Natural killer cell (primary cell): ENCODE data around the gene DAPP1. TPM values are rescaled to one million over a fixed set of nuclear protein-coding genes. Genes with fewer than 3 reads are reported as not detected.

Experiments
- ATAC-seq, 3 donors: fragments of 150-1000 bp in 2 of 3; fragments of 200-7000 bp in 1 of 3; cut with Tn5 transposase; 1 replicate in 1 of 3; 2 replicates in 2 of 3; pipeline ENCODE4 v1.10.0; 2021; ENCODE audit warnings: mild to moderate bottlenecking in 2 of 3, moderate library complexity in 2 of 3
- DNase-seq, 2 donors: peaks; one replicate each; pipeline versions ENCODE4 v3.0.0 to v3.0.0-alpha.2; 2013 to 2021; ENCODE audit warnings: mixed read lengths in 1 of 2
- H3K27ac ChIP-seq: one replicate; pipeline ENCODE4 v1.5.1; 2013; ENCODE audit warnings: mild to moderate bottlenecking, low read length
- H3K27me3 ChIP-seq: one replicate; pipeline ENCODE4 v1.6.1; 2013; ENCODE audit warnings: low read length; ENCODE audit not compliant: control insufficient read depth, insufficient read depth
- H3K36me3 ChIP-seq: one replicate; pipeline ENCODE4 v1.6.1; 2013; ENCODE audit warnings: low read length; ENCODE audit not compliant: control insufficient read depth, insufficient read depth
- H3K4me1 ChIP-seq: one replicate; pipeline ENCODE4 v1.6.1; 2013; ENCODE audit warnings: low read length; ENCODE audit not compliant: control insufficient read depth, insufficient read depth
- H3K4me3 ChIP-seq: one replicate; pipeline ENCODE4 v1.5.1; 2013; ENCODE audit warnings: low read length
- H3K9me3 ChIP-seq: one replicate; pipeline ENCODE4 v1.6.1; 2013; ENCODE audit warnings: low read length; ENCODE audit not compliant: control insufficient read depth, insufficient read depth
- H3K27ac Mint-ChIP-seq, 2 donors: one replicate each; pipeline ENCODE4 v1.8.0; 2022; ENCODE audit warnings: mild to moderate bottlenecking in 2 of 2, mixed read lengths in 2 of 2, moderate library complexity in 1 of 2
- H3K27me3 Mint-ChIP-seq, 2 donors: one replicate each; pipeline ENCODE4 v1.8.0; 2022; ENCODE audit warnings: low read depth in 2 of 2, mixed read lengths in 2 of 2
- H3K36me3 Mint-ChIP-seq: one replicate; pipeline ENCODE4 v1.8.0; 2022; ENCODE audit warnings: mixed read lengths
- H3K4me1 Mint-ChIP-seq, 2 donors: one replicate each; pipeline ENCODE4 v1.8.0; 2022; ENCODE audit warnings: mixed read lengths in 2 of 2
- H3K4me3 Mint-ChIP-seq: one replicate; pipeline ENCODE4 v1.8.0; 2022; ENCODE audit warnings: mild to moderate bottlenecking, moderate library complexity, mixed read lengths
- H3K9me3 Mint-ChIP-seq, 2 donors: one replicate each; pipeline ENCODE4 v1.8.0; 2022; ENCODE audit warnings: mixed read lengths in 2 of 2
- WGBS: methylation state at CpG from one replicate; pipeline ENCODE4 v1.1.7; 2013; ENCODE audit warnings: missing lambda C conversion rate; ENCODE audit not compliant: insufficient coverage; 5-methylcytosine and 5-hydroxymethylcytosine counted together
- intact Hi-C: fragments of 100-400 bp; cut with micrococcal nuclease; formaldehyde crosslinking; loops from one replicate; pipeline ENCODE4 v1.14.2; 2022
- total RNA-seq, 4 donors: library from RNA; stranded (reverse); fragments of 120-200 nt in 1 of 4; gene quantifications; one replicate each; pipeline versions ENCODE4 v1.2.3 to v1.2.4, GENCODE V29; 2013 to 2022
- TF ChIP-seq, protein P1 (sequence below): fragments of 200-600 bp; IDR thresholded peaks from one replicate; pipeline ENCODE4 v1.8.0; 2022; ENCODE audit warnings: antibody characterized with exemption

DAPP1 gene
- total RNA-seq, 3 donors from 2014 or later (not counting 1 experiment from before 2014, with no cell fraction given): 5.9 to 7.3 (median 6.8) TPM

DNA sequence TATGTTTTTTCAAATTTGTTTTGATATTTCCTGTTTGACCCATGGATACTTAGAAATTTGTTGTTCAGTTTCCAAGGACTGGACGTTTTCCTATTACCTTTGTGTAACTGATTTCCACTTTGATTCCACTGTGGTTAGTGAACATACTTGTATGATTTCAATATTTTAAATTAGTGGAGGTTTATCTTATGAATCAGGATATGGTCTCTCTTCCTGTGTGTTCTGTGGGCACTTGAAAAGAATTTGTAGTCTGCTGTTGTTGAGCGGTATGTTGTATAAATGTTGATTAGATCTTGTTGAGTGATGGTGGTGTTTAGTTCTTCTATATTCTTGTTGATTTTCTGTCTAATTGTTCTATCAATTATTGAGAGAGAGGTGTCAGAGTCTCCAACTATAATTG lies 98.8 kb downstream of the DAPP1 start:
- DNase-seq (no peak), ATAC-seq (no peak)
- Histone ChIP-seq H3K9me3 (no peaks in the 10 kb centered on the region), H3K4me3 (no peak overlapping the region), H3K27ac (no peak overlapping the region), H3K36me3 (peaks cover 33% of the 10 kb centered on the region), H3K4me1 (peaks cover 4% of the 10 kb centered on the region), H3K27me3 (no peaks in the 10 kb centered on the region)
- H3K4me3 Mint-ChIP-seq: no peak overlapping the region
- 39% methylated on average over 2 of the region's 2 CpGs for WGBS
- peaks cover 20 to 37% of the 10 kb centered on the region in 2 donors for H3K4me1 Mint-ChIP-seq
- H3K27ac Mint-ChIP-seq: peak overlapping the region; percentile 37 to 59
- peaks cover 27% of the 10 kb centered on the region for H3K36me3 Mint-ChIP-seq
- intact Hi-C loops: no loop called here
- TF ChIP-seq, protein P1, sequence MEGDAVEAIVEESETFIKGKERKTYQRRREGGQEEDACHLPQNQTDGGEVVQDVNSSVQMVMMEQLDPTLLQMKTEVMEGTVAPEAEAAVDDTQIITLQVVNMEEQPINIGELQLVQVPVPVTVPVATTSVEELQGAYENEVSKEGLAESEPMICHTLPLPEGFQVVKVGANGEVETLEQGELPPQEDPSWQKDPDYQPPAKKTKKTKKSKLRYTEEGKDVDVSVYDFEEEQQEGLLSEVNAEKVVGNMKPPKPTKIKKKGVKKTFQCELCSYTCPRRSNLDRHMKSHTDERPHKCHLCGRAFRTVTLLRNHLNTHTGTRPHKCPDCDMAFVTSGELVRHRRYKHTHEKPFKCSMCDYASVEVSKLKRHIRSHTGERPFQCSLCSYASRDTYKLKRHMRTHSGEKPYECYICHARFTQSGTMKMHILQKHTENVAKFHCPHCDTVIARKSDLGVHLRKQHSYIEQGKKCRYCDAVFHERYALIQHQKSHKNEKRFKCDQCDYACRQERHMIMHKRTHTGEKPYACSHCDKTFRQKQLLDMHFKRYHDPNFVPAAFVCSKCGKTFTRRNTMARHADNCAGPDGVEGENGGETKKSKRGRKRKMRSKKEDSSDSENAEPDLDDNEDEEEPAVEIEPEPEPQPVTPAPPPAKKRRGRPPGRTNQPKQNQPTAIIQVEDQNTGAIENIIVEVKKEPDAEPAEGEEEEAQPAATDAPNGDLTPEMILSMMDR: no peak
- H3K9me3 Mint-ChIP-seq: peaks cover 4 to 7% of the 10 kb centered on the region in 2 donors
- no peaks in the 10 kb centered on the region for H3K27me3 Mint-ChIP-seq

DNA sequence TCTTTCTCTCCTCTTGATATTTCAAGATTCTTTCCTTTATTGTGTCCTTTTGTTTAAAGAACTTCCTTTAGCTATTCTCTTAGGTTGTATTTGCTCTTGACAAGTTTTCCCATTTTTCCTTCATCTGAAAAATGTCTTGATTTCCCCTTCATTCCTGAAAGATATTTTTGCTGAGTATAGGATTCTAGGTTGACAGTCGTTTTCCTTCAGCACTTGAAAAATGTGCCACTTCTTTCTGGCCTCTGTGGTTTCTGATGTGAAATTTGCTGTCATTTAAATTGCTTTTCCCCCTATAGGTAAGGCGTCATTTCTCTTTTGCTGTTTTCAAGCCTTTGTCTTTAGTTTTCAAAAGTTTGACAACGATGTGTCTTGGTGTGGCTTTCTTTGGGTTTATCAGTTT lies 100.9 kb downstream of the DAPP1 start:
- H3K4me3 Mint-ChIP-seq: no peak overlapping the region
- no peak overlapping the region for H3K4me3 ChIP-seq
- peaks cover 4 to 7% of the 10 kb centered on the region in 2 donors for H3K9me3 Mint-ChIP-seq
- no peaks in the 10 kb centered on the region for H3K9me3 ChIP-seq
- H3K27me3 Mint-ChIP-seq: no peaks in the 10 kb centered on the region
- H3K27me3 ChIP-seq: no peaks in the 10 kb centered on the region
- TF ChIP-seq, protein P1: no peak
- peaks cover 4% of the 10 kb centered on the region for H3K4me1 ChIP-seq
- H3K27ac ChIP-seq: no peak overlapping the region
- H3K27ac Mint-ChIP-seq: peak overlapping the region in 1 of 2 donors; percentile 68
- peaks cover 44% of the 10 kb centered on the region for H3K36me3 ChIP-seq
- ATAC-seq (no peak), DNase-seq (no peak)
- intact Hi-C loops: no loop called here
- WGBS: 84% methylated on average over 3 of the region's 3 CpGs
- H3K36me3 Mint-ChIP-seq: peaks cover 27% of the 10 kb centered on the region
- H3K4me1 Mint-ChIP-seq: peaks cover 20 to 29% of the 10 kb centered on the region in 2 donors

DNA sequence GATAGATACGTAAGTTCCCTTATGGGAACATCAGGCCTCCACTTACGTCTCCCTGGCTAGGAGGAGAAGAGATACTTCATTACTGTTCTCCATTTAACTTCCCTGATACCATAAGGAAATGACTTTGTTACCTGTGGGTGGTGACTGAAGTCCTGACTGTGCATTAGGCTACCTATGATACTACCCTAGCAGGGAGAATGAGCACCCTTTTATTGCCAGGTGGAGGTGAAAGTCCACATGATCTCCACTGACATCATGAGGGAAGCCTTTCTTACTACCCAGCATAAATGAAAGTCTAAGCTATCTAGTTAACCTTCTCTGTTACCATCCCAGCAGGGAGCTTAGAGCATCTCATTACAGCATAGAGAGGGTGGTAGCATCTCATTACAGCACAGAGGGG lies 102.0 kb downstream of the DAPP1 start:
- Mint-ChIP-seq H3K4me3 (no peak overlapping the region), H3K27me3 (no peaks in the 10 kb centered on the region), H3K36me3 (peaks cover 27% of the 10 kb centered on the region), H3K27ac (peak overlapping the region; percentile 14 to 68), H3K4me1 (peaks cover 20 to 29% of the 10 kb centered on the region in 2 donors), H3K9me3 (peaks cover 4 to 7% of the 10 kb centered on the region in 2 donors)
- H3K27ac ChIP-seq: no peak overlapping the region
- H3K36me3 ChIP-seq: peaks cover 49% of the 10 kb centered on the region
- TF ChIP-seq, protein P1: no peak
- H3K4me3 ChIP-seq: no peak overlapping the region
- DNase-seq (no peak), ATAC-seq (no peak)
- intact Hi-C loops: no loop called here
- H3K9me3 ChIP-seq: no peaks in the 10 kb centered on the region
- WGBS: no CpG with 5 or more reads among the region's 2 CpGs
- H3K27me3 ChIP-seq: no peaks in the 10 kb centered on the region
- H3K4me1 ChIP-seq: peaks cover 4% of the 10 kb centered on the region

Other genes starting within 250 kb of the DAPP1 start
- not detected for gene MTTP, start 242.0 kb upstream of the DAPP1 start, total RNA-seq
- gene C4orf54, start 159.0 kb upstream of the DAPP1 start, total RNA-seq: not detected
- 10 to 100 TPM; 18.1 to 29.9 (median 25.9) TPM for gene LAMTOR3, start 77.6 kb downstream of the DAPP1 start, total RNA-seq
- 10 to 100 TPM; 81.0 to 90.0 (median 86.1) TPM for gene DNAJB14, start 129.8 kb downstream of the DAPP1 start, total RNA-seq
- gene H2AZ1, start 133.4 kb downstream of the DAPP1 start, total RNA-seq: 10 to 100 TPM; 87.7 to 91.3 (median 89.5) TPM